DMS53 treated with DMSO at 0.1 percent for 48 hours (cell line): ENCODE data around the gene CFAP410.

Experiments used
- DNase-seq: peaks from one replicate; lab custom pipeline; 2025; ENCODE audit not compliant: unreplicated experiment; lab: John Stamatoyannopoulos, UW

The CFAP410 gene

GRCh38 chr21:44300262-44300959 is 38.8 kb downstream of the CFAP410 start:
- peak; percentile 22 for DNase-seq

GRCh38 chr21:44299458-44300261 is 39.5 kb downstream of the CFAP410 start, which contains the start of gene PFKL:
Gene PFKL (plus strand): TSS chr21:44300053. CDS start chr21:44300106, 53 bp downstream.
- no peak for DNase-seq

GRCh38 chr21:44299085-44299457 is 40.1 kb downstream of the CFAP410 start:
- no peak for DNase-seq

GRCh38 chr21:44298301-44298700 is 40.9 kb downstream of the CFAP410 start:
- no peak for DNase-seq

- DNase-seq: peak; percentile 66
These were observed 41.5 kb downstream of the CFAP410 start for GRCh38 chr21:44297525-44298290.

GRCh38 chr21:44296916-44297315 is 42.3 kb downstream of the CFAP410 start:
- DNase-seq: no peak

- no peak for DNase-seq
These were observed 43.1 kb downstream of the CFAP410 start for GRCh38 chr21:44296103-44296519.

- DNase-seq: no peak
These were observed 43.5 kb downstream of the CFAP410 start for GRCh38 chr21:44295646-44296045.

GRCh38 chr21:44295163-44295573 is 44.0 kb downstream of the CFAP410 start:
- no peak for DNase-seq

GRCh38 chr21:44294391-44295162 is 44.6 kb downstream of the CFAP410 start:
- no peak for DNase-seq

- no peak for DNase-seq
These were observed 45.5 kb downstream of the CFAP410 start for GRCh38 chr21:44293551-44294231.

- no peak for DNase-seq
These were observed 46.4 kb downstream of the CFAP410 start for GRCh38 chr21:44292812-44293195.

- no peak for DNase-seq
These were observed 47.0 kb downstream of the CFAP410 start for GRCh38 chr21:44291936-44292811.

GRCh38 chr21:44291078-44291935 is 47.9 kb downstream of the CFAP410 start:
- DNase-seq: no peak

GRCh38 chr21:44290327-44291077 is 48.7 kb downstream of the CFAP410 start:
- DNase-seq: no peak

GRCh38 chr21:44289381-44290010 is 49.7 kb downstream of the CFAP410 start:
- DNase-seq: no peak
